Tibial nerve (tissue), 4 donors: ENCODE measurements around the gene SYVN1.

Experiments used
- CTCF ChIP-seq, 5 experiments: fragments of 200-600 bp in 3 of 5; fragments of 450-650 bp in 2 of 5; sonication (generic) in 3 of 5; IDR thresholded peaks; one replicate each; pipeline ENCODE4 v1.5.1; 2016 to 2019; ENCODE audit warnings: antibody characterized with exemption in 5 of 5, mild to moderate bottlenecking in 3 of 5, moderate library complexity in 2 of 5
- EP300 ChIP-seq, 2 donors: sonication (generic); formaldehyde crosslinking; IDR thresholded peaks; one replicate each; pipeline ENCODE4 v1.6.1; 2017; ENCODE audit warnings: antibody characterized with exemption in 2 of 2, mild to moderate bottlenecking in 1 of 2
- POLR2A ChIP-seq, 2 donors: fragments of 450-650 bp; IDR thresholded peaks; one replicate each; pipeline ENCODE4 v1.6.1; 2017; ENCODE audit warnings: antibody characterized with exemption in 2 of 2, mild to moderate bottlenecking in 2 of 2, moderate library complexity in 2 of 2

- TF ChIP-seq CTCF (IDR thresholded peaks at IDR 0.05) (no peak), POLR2A (IDR thresholded peaks at IDR 0.05) (no peak), EP300 (IDR thresholded peaks at IDR 0.05) (no peak)
Measured at GRCh38 chr11:65165410-65166317, 31.3 kb upstream of the SYVN1 start.
